Astrocyte of the spinal cord (primary cell): ENCODE data around the gene SLIT2.

ENCODE experiments used
- DNase-seq: peaks from one replicate; pipeline ENCODE4 v3.0.0; 2011; ENCODE audit warnings: low read depth, low spot score
- H3K4me3 ChIP-seq: 2 replicates; pipeline ENCODE4 v1.5.1; 2011; ENCODE audit warnings: low read depth, mild to moderate bottlenecking, low read length, moderate library complexity
- in situ Hi-C: cut with HindIII; loops from 2 replicates; pipeline ENCODE4 v1.10.0; 2017; ENCODE audit warnings: low sequenced_read_pairs
- TF ChIP-seq, protein P1 (sequence below): IDR thresholded peaks from 2 replicates; pipeline ENCODE4 v1.5.1; 2012; ENCODE audit warnings: low read depth, mild to moderate bottlenecking, low read length, inconsistent platforms

Gene SLIT2

DNA sequence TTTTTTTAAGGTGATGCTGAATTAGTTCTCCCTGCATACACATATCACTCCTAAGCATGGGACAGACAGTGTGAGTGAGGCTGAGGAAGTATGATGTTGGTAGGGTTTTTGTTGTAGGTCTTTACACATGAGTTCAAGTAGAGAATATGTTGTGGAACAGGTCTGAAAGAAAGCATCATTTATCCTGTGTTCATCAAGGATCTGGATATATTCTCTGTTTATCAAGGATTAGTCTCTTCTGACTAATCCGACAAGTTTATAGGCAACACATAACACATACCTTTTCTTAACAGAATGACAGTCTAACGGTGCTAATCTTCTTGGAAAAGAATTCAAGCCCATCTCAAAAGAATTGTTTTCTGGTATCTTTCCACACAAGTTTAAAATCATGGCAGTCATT is 10.5 kb downstream of the SLIT2 start:
- DNase-seq, result no peak
- in situ Hi-C loops, result no loop called here
- H3K4me3 ChIP-seq, result no peak overlapping the region
- TF ChIP-seq, protein P1, sequence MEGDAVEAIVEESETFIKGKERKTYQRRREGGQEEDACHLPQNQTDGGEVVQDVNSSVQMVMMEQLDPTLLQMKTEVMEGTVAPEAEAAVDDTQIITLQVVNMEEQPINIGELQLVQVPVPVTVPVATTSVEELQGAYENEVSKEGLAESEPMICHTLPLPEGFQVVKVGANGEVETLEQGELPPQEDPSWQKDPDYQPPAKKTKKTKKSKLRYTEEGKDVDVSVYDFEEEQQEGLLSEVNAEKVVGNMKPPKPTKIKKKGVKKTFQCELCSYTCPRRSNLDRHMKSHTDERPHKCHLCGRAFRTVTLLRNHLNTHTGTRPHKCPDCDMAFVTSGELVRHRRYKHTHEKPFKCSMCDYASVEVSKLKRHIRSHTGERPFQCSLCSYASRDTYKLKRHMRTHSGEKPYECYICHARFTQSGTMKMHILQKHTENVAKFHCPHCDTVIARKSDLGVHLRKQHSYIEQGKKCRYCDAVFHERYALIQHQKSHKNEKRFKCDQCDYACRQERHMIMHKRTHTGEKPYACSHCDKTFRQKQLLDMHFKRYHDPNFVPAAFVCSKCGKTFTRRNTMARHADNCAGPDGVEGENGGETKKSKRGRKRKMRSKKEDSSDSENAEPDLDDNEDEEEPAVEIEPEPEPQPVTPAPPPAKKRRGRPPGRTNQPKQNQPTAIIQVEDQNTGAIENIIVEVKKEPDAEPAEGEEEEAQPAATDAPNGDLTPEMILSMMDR, result no peak

GRCh38 chr4:20264688-20265087 is 13.0 kb downstream of the SLIT2 start:
- DNase-seq, result no peak
- TF ChIP-seq, protein P1, result no peak
- no peak overlapping the region for H3K4me3 ChIP-seq
- in situ Hi-C loops, result no loop called here

DNA sequence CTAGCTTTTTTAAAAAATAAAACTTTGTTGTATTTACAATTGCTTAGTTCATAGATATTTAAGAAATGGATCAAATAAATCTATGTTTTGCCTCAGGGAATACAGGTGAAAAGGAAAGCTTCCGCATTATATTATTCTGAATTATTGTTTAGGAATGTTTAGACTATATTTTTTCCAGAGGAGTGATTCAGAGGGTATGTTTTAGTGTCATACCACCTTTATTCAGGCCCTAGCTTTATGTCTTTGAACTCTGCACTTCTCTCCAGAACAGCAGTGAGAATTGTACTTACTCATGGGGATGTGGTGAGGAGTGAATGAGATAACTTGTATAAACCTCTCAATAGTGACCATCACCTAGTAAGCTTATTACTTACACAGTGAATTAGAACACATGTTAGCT is 14.0 kb downstream of the SLIT2 start:
- TF ChIP-seq, protein P1, result no peak
- in situ Hi-C loops, result no loop called here

GRCh38 chr4:20266215-20267082 is 14.7 kb downstream of the SLIT2 start:
- DNase-seq, result peak; percentile 75
- in situ Hi-C loops, result no loop called here
- TF ChIP-seq, protein P1, result no peak
- no peak overlapping the region for H3K4me3 ChIP-seq

More for the DNA sequence above, 14.0 kb downstream of the SLIT2 start:
- DNase-seq, result peak; percentile 33
- no peak overlapping the region for H3K4me3 ChIP-seq

DNA sequence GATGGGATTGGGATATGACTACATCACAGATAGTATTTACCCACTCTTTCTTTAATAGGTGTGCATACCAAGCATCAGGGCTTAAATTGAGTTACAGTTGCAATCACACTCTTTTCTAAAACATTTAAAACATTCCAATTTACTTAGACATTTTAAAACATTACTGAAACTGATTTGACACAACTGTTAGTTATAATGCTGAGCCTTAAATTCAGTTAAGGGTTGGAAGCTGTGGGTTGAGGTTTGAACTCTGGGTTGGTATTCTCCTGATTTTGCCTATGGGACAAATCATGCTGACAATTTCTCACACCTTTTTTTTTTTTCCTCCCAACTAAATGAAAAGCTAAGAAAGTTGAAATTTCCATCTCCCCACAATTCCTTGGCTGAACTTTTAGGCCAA is 16.3 kb downstream of the SLIT2 start:
- no peak overlapping the region for H3K4me3 ChIP-seq
- TF ChIP-seq, protein P1, result no peak
- in situ Hi-C loops, result no loop called here
- DNase-seq, result no peak

DNA sequence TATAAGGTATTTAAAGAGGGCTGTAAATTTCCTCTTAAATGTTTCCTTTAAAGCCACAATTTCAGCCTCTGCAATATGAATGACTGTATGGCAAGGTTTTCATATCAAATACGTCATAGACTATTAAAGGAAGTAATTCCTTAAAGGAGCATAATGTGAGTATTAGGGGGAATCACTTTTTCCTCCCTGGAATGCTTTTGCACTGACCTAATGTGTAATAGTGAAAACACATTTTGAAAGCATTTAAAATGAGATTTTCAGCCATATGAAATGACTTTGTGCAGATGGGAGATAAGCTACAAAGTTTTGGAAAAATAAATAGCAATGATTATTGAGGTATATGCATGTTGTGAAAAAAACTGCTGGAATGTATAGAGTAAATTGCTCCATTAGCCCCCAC is 17.6 kb downstream of the SLIT2 start:
- DNase-seq, result no peak
- H3K4me3 ChIP-seq, result no peak overlapping the region
- in situ Hi-C loops, result no loop called here
- TF ChIP-seq, protein P1, result no peak
